ENCODE measurements around the gene OPRL1.

The OPRL1 gene

GRCh38 chr20:64070244-64070993 is 9.5 kb upstream of the OPRL1 start:
- DNase-seq = no peak
- H3K4me1 ChIP-seq (ENCODE audit: control extremely low read depth in 1 of 4, control insufficient read depth in 4 of 4, insufficient read depth in 4 of 4, low read length in 3 of 4) = peaks cover 2 to 84% (median 73%) of the 10 kb centered on the region in 4 experiments
- POLR2A ChIA-PET = interaction anchor here (1.2 to 1.3 kb wide), 2 partner anchors 8 to 10 kb away, joined by 3 to 5 read pairs; partner anchors contain the start of genes OPRL1 and RGS19
- no peak overlapping the region for H3K27ac ChIP-seq (ENCODE audit: insufficient read depth in 1 of 2, low read depth in 1 of 2, low read length in 2 of 2, poor library complexity in 1 of 2, severe bottlenecking in 2 of 2)
- WGBS (ENCODE audit: insufficient coverage) = 96% methylated on average over 27 of the region's 31 CpGs
- no peaks in the 10 kb centered on the region for H3K9me3 ChIP-seq (ENCODE audit: control extremely low read depth in 1 of 5, control insufficient read depth in 4 of 5, insufficient read depth in 2 of 5, low read depth in 1 of 5, low read length in 4 of 5)
- CTCF ChIA-PET = interaction anchor here (1.3 to 19.6 kb wide), 7 partner anchors 10 to 48 kb away, joined by 3 to 178 read pairs (median 12); partner anchors contain the start of genes C20orf204, OPRL1, RGS19 and SOX18
- peaks cover 0 to 43% (median 26%) of the 10 kb centered on the region in 4 experiments for H3K36me3 ChIP-seq (ENCODE audit: control insufficient read depth in 4 of 4, insufficient read depth in 4 of 4, low read length in 3 of 4)
- no peaks in the 10 kb centered on the region for H3K27me3 ChIP-seq (replicated peaks in 2 of 5; ENCODE audit: control insufficient read depth in 4 of 5, insufficient read depth in 5 of 5, low read length in 4 of 5)
- no peak overlapping the region for H3K4me3 ChIP-seq (ENCODE audit: control insufficient read depth in 1 of 7, extremely low read depth in 1 of 7, insufficient read depth in 4 of 7, low read depth in 2 of 7, low read length in 6 of 7)

DNA sequence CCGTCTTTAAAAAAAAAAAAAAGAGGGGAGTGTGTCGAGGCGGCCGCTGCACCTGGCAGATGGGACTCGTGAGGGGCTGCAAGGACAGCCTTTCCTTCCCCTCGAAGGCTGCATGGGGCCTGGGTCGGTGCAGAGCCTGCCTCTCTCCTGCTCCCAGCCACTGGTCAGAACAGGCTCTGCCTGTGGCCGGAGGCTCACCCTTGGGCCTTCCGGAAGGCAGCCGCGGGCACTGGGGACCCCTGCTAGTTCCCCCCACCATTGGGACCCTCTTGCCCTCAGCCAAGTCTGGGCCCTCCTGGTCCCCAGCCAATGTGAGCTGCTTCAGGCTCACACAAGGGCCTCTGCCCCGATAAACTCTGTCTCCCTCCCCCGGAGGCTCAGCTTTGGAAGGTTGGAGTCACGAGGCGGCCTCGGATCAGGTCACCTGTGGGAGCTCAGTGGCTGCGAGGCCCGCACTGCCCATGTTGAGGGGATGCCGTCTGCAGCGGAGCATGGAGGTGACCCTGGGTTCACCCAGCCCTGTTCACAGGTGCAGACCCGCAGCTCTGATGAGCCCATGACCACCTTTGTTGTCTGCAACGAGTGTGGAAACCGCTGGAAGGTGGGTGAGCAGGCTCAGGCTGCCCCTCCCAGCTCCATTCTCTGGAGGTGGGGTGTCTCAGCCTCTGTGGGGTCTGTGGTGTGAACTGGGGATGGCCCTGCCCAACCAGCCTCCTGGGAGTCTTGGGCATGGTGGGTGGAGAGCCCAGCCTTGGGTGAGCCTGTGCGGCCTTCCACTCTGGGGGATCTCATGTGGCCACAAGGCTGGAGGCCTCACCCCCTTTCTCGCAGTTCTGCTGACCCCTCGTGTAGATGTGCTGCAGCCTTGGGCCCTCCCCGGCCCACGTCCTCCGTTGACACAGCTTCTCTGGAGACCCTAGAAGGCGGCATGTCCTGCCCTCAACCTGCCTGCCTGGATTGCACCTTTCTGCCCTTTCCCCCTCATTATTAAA is 8.2 kb upstream of the OPRL1 start:
- 96% methylated on average over 26 of the region's 30 CpGs for WGBS (ENCODE audit: insufficient coverage)
- no peaks in the 10 kb centered on the region for H3K27me3 ChIP-seq (replicated peaks in 2 of 5; ENCODE audit: control insufficient read depth in 4 of 5, insufficient read depth in 5 of 5, low read length in 4 of 5)
- peaks cover 0 to 53% (median 28%) of the 10 kb centered on the region in 4 experiments for H3K36me3 ChIP-seq (ENCODE audit: control insufficient read depth in 4 of 4, insufficient read depth in 4 of 4, low read length in 3 of 4)
- ChIA-PET POLR2A (no interaction called here), CTCF (interaction anchor here (0.6 to 19.6 kb wide), 11 partner anchors 8 to 47 kb away, joined by 3 to 178 read pairs (median 4); partner anchors contain the start of genes LKAAEAR1 and SOX18)
- H3K27ac ChIP-seq (ENCODE audit: insufficient read depth in 1 of 2, low read depth in 1 of 2, low read length in 2 of 2, poor library complexity in 1 of 2, severe bottlenecking in 2 of 2) = no peak overlapping the region
- no peak overlapping the region for H3K4me3 ChIP-seq (ENCODE audit: control insufficient read depth in 1 of 7, extremely low read depth in 1 of 7, insufficient read depth in 4 of 7, low read depth in 2 of 7, low read length in 6 of 7)
- no peak for DNase-seq
- no peaks in the 10 kb centered on the region for H3K9me3 ChIP-seq (ENCODE audit: control extremely low read depth in 1 of 5, control insufficient read depth in 4 of 5, insufficient read depth in 2 of 5, low read depth in 1 of 5, low read length in 4 of 5)
- H3K4me1 ChIP-seq (ENCODE audit: control extremely low read depth in 1 of 4, control insufficient read depth in 4 of 4, insufficient read depth in 4 of 4, low read length in 3 of 4) = peaks cover 0 to 84% (median 72%) of the 10 kb centered on the region in 4 experiments

GRCh38 chr20:64072498-64073063 is 7.3 kb upstream of the OPRL1 start:
- H3K9me3 ChIP-seq (ENCODE audit: control extremely low read depth in 1 of 5, control insufficient read depth in 4 of 5, insufficient read depth in 2 of 5, low read depth in 1 of 5, low read length in 4 of 5) = no peaks in the 10 kb centered on the region
- H3K4me1 ChIP-seq (ENCODE audit: control extremely low read depth in 1 of 4, control insufficient read depth in 4 of 4, insufficient read depth in 4 of 4, low read length in 3 of 4) = peaks cover 0 to 85% (median 72%) of the 10 kb centered on the region in 4 experiments
- no peak for DNase-seq
- no peaks in the 10 kb centered on the region for H3K27me3 ChIP-seq (replicated peaks in 2 of 5; ENCODE audit: control insufficient read depth in 4 of 5, insufficient read depth in 5 of 5, low read length in 4 of 5)
- H3K36me3 ChIP-seq (ENCODE audit: control insufficient read depth in 4 of 4, insufficient read depth in 4 of 4, low read length in 3 of 4) = peaks cover 0 to 53% (median 28%) of the 10 kb centered on the region in 4 experiments
- ChIA-PET POLR2A (interaction anchor here (0.6 kb wide), 1 partner anchor 47 kb away, joined by 3 read pairs; no protein-coding TSS in a partner anchor), CTCF (interaction anchor here (0.7 to 19.6 kb wide), 11 partner anchors 9 to 46 kb away, joined by 3 to 178 read pairs (median 4); partner anchors contain the start of gene SOX18)
- no peak overlapping the region for H3K27ac ChIP-seq (ENCODE audit: insufficient read depth in 1 of 2, low read depth in 1 of 2, low read length in 2 of 2, poor library complexity in 1 of 2, severe bottlenecking in 2 of 2)
- 74% methylated on average over 12 of the region's 14 CpGs for WGBS (ENCODE audit: insufficient coverage)
- peak overlapping the region in 1 of 7 experiments; percentile 23 for H3K4me3 ChIP-seq (ENCODE audit: control insufficient read depth in 1 of 7, extremely low read depth in 1 of 7, insufficient read depth in 4 of 7, low read depth in 2 of 7, low read length in 6 of 7)

GRCh38 chr20:64073476-64074183 is 6.3 kb upstream of the OPRL1 start:
- no peak for DNase-seq
- Histone ChIP-seq H3K9me3 (ENCODE audit: control extremely low read depth in 1 of 5, control insufficient read depth in 4 of 5, insufficient read depth in 2 of 5, low read depth in 1 of 5, low read length in 4 of 5) (no peaks in the 10 kb centered on the region), H3K27ac (ENCODE audit: insufficient read depth in 1 of 2, low read depth in 1 of 2, low read length in 2 of 2, poor library complexity in 1 of 2, severe bottlenecking in 2 of 2) (no peak overlapping the region), H3K27me3 (replicated peaks in 2 of 5; ENCODE audit: control insufficient read depth in 4 of 5, insufficient read depth in 5 of 5, low read length in 4 of 5) (no peaks in the 10 kb centered on the region), H3K4me1 (ENCODE audit: control extremely low read depth in 1 of 4, control insufficient read depth in 4 of 4, insufficient read depth in 4 of 4, low read length in 3 of 4) (peaks cover 0 to 86% (median 72%) of the 10 kb centered on the region in 4 experiments), H3K4me3 (ENCODE audit: control insufficient read depth in 1 of 7, extremely low read depth in 1 of 7, insufficient read depth in 4 of 7, low read depth in 2 of 7, low read length in 6 of 7) (no peak overlapping the region), H3K36me3 (ENCODE audit: control insufficient read depth in 4 of 4, insufficient read depth in 4 of 4, low read length in 3 of 4) (peaks cover 0 to 53% (median 28%) of the 10 kb centered on the region in 4 experiments)
- 94% methylated on average over 36 of the region's 37 CpGs for WGBS (ENCODE audit: insufficient coverage)
- POLR2A ChIA-PET = no interaction called here
- CTCF ChIA-PET = interaction anchor here (1.0 to 19.6 kb wide), 6 partner anchors 8 to 45 kb away, joined by 3 to 178 read pairs (median 6); no protein-coding TSS in a partner anchor

- no peak for DNase-seq
- Histone ChIP-seq H3K9me3 (ENCODE audit: control extremely low read depth in 1 of 5, control insufficient read depth in 4 of 5, insufficient read depth in 2 of 5, low read depth in 1 of 5, low read length in 4 of 5) (no peaks in the 10 kb centered on the region), H3K4me1 (ENCODE audit: control extremely low read depth in 1 of 4, control insufficient read depth in 4 of 4, insufficient read depth in 4 of 4, low read length in 3 of 4) (peaks cover 0 to 86% (median 69%) of the 10 kb centered on the region in 4 experiments), H3K27me3 (replicated peaks in 2 of 5; ENCODE audit: control insufficient read depth in 4 of 5, insufficient read depth in 5 of 5, low read length in 4 of 5) (no peaks in the 10 kb centered on the region), H3K27ac (ENCODE audit: insufficient read depth in 1 of 2, low read depth in 1 of 2, low read length in 2 of 2, poor library complexity in 1 of 2, severe bottlenecking in 2 of 2) (no peak overlapping the region), H3K36me3 (ENCODE audit: control insufficient read depth in 4 of 4, insufficient read depth in 4 of 4, low read length in 3 of 4) (peaks cover 0 to 53% (median 28%) of the 10 kb centered on the region in 4 experiments), H3K4me3 (ENCODE audit: control insufficient read depth in 1 of 7, extremely low read depth in 1 of 7, insufficient read depth in 4 of 7, low read depth in 2 of 7, low read length in 6 of 7) (no peak overlapping the region)
- ChIA-PET CTCF (interaction anchor here (2.5 to 19.6 kb wide), 3 partner anchors 9 to 44 kb away, joined by 7 to 178 read pairs (median 10); no protein-coding TSS in a partner anchor), POLR2A (no interaction called here)
- 95% methylated on average over 25 of the region's 28 CpGs for WGBS (ENCODE audit: insufficient coverage)
These were observed 5.6 kb upstream of the OPRL1 start for GRCh38 chr20:64074184-64074789.

DNA sequence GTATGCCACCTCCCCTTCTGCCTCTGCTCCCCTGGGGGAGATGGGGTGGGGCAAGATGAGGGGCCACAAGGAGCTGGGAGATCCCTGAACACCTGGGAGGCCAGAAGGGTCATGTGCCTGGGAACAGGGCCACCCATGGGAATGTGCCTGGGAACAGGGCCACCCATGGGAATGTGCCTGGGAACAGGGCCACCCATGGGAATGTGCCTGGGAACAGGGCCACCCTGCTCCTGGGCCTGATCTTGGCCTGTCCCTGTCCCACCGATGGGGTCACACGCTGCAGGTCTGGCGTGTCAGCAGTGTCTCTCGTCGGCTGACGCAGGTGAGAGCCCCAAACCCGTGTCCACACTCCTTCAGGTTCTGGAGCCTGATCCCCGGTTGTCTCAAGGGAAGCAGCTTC is 4.9 kb upstream of the OPRL1 start:
- H3K27me3 ChIP-seq (replicated peaks in 2 of 5; ENCODE audit: control insufficient read depth in 4 of 5, insufficient read depth in 5 of 5, low read length in 4 of 5) = no peaks in the 10 kb centered on the region
- DNase-seq = no peak
- H3K27ac ChIP-seq (ENCODE audit: insufficient read depth in 1 of 2, low read depth in 1 of 2, low read length in 2 of 2, poor library complexity in 1 of 2, severe bottlenecking in 2 of 2) = no peak overlapping the region
- H3K4me1 ChIP-seq (ENCODE audit: control extremely low read depth in 1 of 4, control insufficient read depth in 4 of 4, insufficient read depth in 4 of 4, low read length in 3 of 4) = peaks cover 0 to 80% (median 63%) of the 10 kb centered on the region in 4 experiments
- no peaks in the 10 kb centered on the region for H3K9me3 ChIP-seq (ENCODE audit: control extremely low read depth in 1 of 5, control insufficient read depth in 4 of 5, insufficient read depth in 2 of 5, low read depth in 1 of 5, low read length in 4 of 5)
- CTCF ChIA-PET = interaction anchor here (2.5 to 19.6 kb wide), 2 partner anchors 9 to 43 kb away, joined by 10 to 178 read pairs; no protein-coding TSS in a partner anchor
- whole genome bisulfite sequencing (ENCODE audit: insufficient coverage) = 97% methylated on average over 8 of the region's 8 CpGs
- POLR2A ChIA-PET = no interaction called here
- H3K4me3 ChIP-seq (ENCODE audit: control insufficient read depth in 1 of 7, extremely low read depth in 1 of 7, insufficient read depth in 4 of 7, low read depth in 2 of 7, low read length in 6 of 7) = no peak overlapping the region
- H3K36me3 ChIP-seq (ENCODE audit: control insufficient read depth in 4 of 4, insufficient read depth in 4 of 4, low read length in 3 of 4) = peaks cover 0 to 53% (median 28%) of the 10 kb centered on the region in 4 experiments

Data from common myeloid progenitor, CD34-positive (primary cell).